DOHH2 (cell line): ENCODE data around the gene AGTRAP.
A peak's percentile ranks its signal among the peaks of the same experiment; 100 is the strongest.

Experiments used
- H3F3A ChIP-seq: fragments of 200-600 bp; sonication (generic), shearing (Covaris generic); 2 replicates; pipeline ENCODE4 v1.6.0; 2016; ENCODE audit warnings: antibody characterized with exemption, mild to moderate bottlenecking; ENCODE audit not compliant: control insufficient read depth, insufficient read depth
- H3K27ac ChIP-seq: fragments of 200-600 bp; sonication (generic); 2 replicates; pipeline ENCODE4 v1.5.1; 2014; ENCODE audit warnings: low read depth, mild to moderate bottlenecking, low read length, moderate library complexity
- H3K27me3 ChIP-seq: fragments of 200-600 bp; sonication (generic); 2 replicates; pipeline ENCODE4 v1.6.1; 2014; ENCODE audit warnings: mild to moderate bottlenecking, low read length, mixed read lengths; ENCODE audit not compliant: control insufficient read depth
- H3K36me3 ChIP-seq: fragments of 200-600 bp; sonication (generic); 2 replicates; pipeline ENCODE4 v1.6.1; 2014; ENCODE audit warnings: mild to moderate bottlenecking, low read length, moderate library complexity, mixed read lengths; ENCODE audit not compliant: control insufficient read depth
- H3K4me1 ChIP-seq: fragments of 200-600 bp; sonication (generic); 2 replicates; pipeline ENCODE4 v1.6.1; 2014; ENCODE audit warnings: mild to moderate bottlenecking, low read length, mixed read lengths; ENCODE audit not compliant: control insufficient read depth
- H3K4me2 ChIP-seq: fragments of 200-600 bp; sonication (generic); 2 replicates; pipeline ENCODE4 v1.6.0; 2014; ENCODE audit warnings: mild to moderate bottlenecking, low read length, moderate library complexity
- H3K4me3 ChIP-seq: fragments of 200-600 bp; sonication (generic); 2 replicates; pipeline ENCODE4 v1.5.1; 2014; ENCODE audit warnings: mild to moderate bottlenecking, low read length, mixed read lengths
- H3K79me2 ChIP-seq: fragments of 200-600 bp; sonication (generic); 2 replicates; pipeline ENCODE4 v1.6.1; 2014; ENCODE audit warnings: mild to moderate bottlenecking, low read length, mixed read lengths; ENCODE audit not compliant: control insufficient read depth
- H3K9me2 ChIP-seq: fragments of 200-600 bp; sonication (generic); replicated peaks from 2 replicates; pipeline ENCODE4 v1.6.1; 2014; ENCODE audit warnings: mild to moderate bottlenecking, low read length, mixed read lengths; ENCODE audit not compliant: control insufficient read depth
- H3K9me3 ChIP-seq: fragments of 200-600 bp; sonication (generic); 2 replicates; pipeline ENCODE4 v1.6.1; 2014; ENCODE audit warnings: antibody characterized with exemption, low read length, mixed read lengths; ENCODE audit not compliant: control insufficient read depth, insufficient read depth
- H4K20me1 ChIP-seq: fragments of 200-600 bp; sonication (generic); 2 replicates; pipeline ENCODE4 v1.6.0; 2014; ENCODE audit warnings: low read depth, mild to moderate bottlenecking, antibody characterized with exemption, low read length, moderate library complexity; ENCODE audit not compliant: control insufficient read depth, insufficient read depth
- EZH2phosphoT487 ChIP-seq: fragments of 200-600 bp; sonication (generic); IDR thresholded peaks from 2 replicates; pipeline ENCODE4 v1.6.1; 2017; ENCODE audit warnings: borderline replicate concordance, mild to moderate bottlenecking, antibody characterized with exemption, low read length, moderate library complexity, mixed read lengths
- TF ChIP-seq, protein P1 (sequence below): fragments of 200-600 bp; sonication (generic); IDR thresholded peaks from one replicate; pipeline ENCODE4 v1.5.1; 2014; ENCODE audit warnings: antibody characterized with exemption, mild to moderate bottlenecking, low read depth, low read length; ENCODE audit not compliant: poor library complexity, severe bottlenecking

The AGTRAP gene

DNA sequence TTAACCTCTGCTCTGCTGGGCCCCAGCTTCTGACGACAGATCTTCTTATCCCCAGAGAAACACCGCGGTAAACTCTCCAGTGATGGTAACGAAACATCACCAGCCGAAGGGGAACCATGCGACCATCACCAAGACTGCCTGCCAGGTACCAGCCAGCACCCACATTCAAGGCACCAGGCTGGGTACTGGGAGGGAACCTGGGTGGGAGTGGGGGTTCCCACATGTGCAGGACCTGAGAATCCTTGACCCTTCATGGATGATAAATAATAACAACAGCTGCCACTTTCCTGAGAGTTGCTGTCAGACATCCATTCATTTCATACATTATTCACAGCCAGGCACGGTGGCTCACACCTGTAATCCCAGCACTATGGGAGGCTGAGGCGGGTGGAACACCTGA, 23.7 kb upstream of the AGTRAP start:
- Histone ChIP-seq H3K79me2 (no peaks in the 10 kb centered on the region), H3K4me1 (no peaks in the 10 kb centered on the region), H3K9me3 (no peaks in the 10 kb centered on the region), H4K20me1 (no peaks in the 10 kb centered on the region), H3K27me3 (peaks cover 5% of the 10 kb centered on the region; the same call in 1 of the 2 replicates), H3K9me2 (no peaks in the 10 kb centered on the region), H3K4me3 (no peak overlapping the region), H3K36me3 (no peaks in the 10 kb centered on the region), H3K27ac (no peak overlapping the region), H3F3A (no peaks in the 10 kb centered on the region), H3K4me2 (no peak overlapping the region)
- TF ChIP-seq EZH2phosphoT487, result no peak
- TF ChIP-seq, protein P1, sequence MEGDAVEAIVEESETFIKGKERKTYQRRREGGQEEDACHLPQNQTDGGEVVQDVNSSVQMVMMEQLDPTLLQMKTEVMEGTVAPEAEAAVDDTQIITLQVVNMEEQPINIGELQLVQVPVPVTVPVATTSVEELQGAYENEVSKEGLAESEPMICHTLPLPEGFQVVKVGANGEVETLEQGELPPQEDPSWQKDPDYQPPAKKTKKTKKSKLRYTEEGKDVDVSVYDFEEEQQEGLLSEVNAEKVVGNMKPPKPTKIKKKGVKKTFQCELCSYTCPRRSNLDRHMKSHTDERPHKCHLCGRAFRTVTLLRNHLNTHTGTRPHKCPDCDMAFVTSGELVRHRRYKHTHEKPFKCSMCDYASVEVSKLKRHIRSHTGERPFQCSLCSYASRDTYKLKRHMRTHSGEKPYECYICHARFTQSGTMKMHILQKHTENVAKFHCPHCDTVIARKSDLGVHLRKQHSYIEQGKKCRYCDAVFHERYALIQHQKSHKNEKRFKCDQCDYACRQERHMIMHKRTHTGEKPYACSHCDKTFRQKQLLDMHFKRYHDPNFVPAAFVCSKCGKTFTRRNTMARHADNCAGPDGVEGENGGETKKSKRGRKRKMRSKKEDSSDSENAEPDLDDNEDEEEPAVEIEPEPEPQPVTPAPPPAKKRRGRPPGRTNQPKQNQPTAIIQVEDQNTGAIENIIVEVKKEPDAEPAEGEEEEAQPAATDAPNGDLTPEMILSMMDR, result no peak

DNA sequence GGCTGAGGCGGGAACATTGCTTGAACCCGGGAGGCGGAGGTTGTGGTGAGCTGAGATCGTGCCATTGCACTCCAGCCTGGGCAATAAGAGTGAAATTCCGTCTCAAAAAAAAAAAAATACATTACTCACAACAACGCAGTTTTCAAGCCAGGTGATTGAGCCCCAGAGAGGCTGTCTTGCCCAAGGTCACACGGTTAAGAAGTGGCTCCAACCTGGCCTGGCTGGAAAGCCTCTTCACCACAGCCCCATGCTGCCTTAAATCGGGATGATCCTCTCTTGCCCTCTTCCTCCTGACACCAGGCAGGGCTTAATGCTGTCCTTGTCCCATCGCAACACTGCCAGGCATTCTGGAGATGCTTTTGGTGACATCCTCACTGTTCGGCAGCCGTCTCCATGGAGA, 22.8 kb upstream of the AGTRAP start:
- Histone ChIP-seq H3K4me3 (no peak overlapping the region), H3K27ac (no peak overlapping the region), H4K20me1 (no peaks in the 10 kb centered on the region), H3F3A (no peaks in the 10 kb centered on the region), H3K4me1 (no peaks in the 10 kb centered on the region), H3K9me3 (no peaks in the 10 kb centered on the region), H3K4me2 (no peak overlapping the region), H3K27me3 (peaks cover 5% of the 10 kb centered on the region; the same call in 1 of the 2 replicates), H3K79me2 (no peaks in the 10 kb centered on the region), H3K36me3 (no peaks in the 10 kb centered on the region), H3K9me2 (no peaks in the 10 kb centered on the region)
- TF ChIP-seq, protein P1, result no peak
- TF ChIP-seq EZH2phosphoT487, result no peak

DNA sequence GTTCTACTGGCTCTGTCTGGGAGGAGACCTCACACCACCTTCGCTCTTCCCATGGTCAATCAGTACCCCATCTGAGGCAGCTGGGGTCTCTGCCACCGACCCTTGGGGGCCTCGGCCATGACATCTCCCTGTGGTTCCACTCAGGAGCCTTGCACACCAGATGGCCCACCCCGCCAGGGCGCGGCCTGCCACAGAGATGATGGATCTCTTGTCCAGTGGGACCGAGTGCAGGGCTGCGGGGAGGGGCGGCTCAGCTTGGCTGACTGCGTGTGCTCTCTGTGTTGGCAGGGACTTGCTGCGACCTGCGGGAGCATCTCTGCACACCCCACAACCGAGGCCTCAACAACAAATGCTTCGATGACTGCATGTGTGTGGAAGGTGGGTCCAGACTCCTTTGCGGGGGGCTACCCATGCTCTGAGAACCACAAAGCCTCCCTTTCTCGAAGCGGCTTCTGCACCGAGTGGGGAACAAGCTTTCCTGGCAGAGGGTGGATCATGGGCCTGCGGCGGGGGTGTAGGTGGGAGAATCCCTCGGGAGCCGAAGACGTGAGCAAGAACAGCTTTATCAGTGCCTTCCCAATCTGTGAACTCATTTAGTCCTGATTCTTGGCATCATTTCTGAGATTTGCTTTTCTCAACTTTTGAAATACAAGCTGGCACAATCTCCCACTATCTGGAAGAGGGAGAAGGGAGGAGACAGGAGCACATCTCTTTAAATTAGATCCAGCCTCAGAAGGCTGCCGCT, 20.9 kb upstream of the AGTRAP start:
- H4K20me1 ChIP-seq, result no peaks in the 10 kb centered on the region
- no peak overlapping the region for H3K4me3 ChIP-seq
- no peaks in the 10 kb centered on the region for H3K9me3 ChIP-seq
- no peaks in the 10 kb centered on the region for H3K79me2 ChIP-seq
- no peak overlapping the region for H3K4me2 ChIP-seq
- H3F3A ChIP-seq, result no peaks in the 10 kb centered on the region
- peaks cover 14% of the 10 kb centered on the region for H3K4me1 ChIP-seq
- no peaks in the 10 kb centered on the region for H3K9me2 ChIP-seq
- no peak for TF ChIP-seq EZH2phosphoT487
- no peak overlapping the region for H3K27ac ChIP-seq
- no peaks in the 10 kb centered on the region for H3K36me3 ChIP-seq
- H3K27me3 ChIP-seq, result peaks cover 5% of the 10 kb centered on the region; the same call in 1 of the 2 replicates

DNA sequence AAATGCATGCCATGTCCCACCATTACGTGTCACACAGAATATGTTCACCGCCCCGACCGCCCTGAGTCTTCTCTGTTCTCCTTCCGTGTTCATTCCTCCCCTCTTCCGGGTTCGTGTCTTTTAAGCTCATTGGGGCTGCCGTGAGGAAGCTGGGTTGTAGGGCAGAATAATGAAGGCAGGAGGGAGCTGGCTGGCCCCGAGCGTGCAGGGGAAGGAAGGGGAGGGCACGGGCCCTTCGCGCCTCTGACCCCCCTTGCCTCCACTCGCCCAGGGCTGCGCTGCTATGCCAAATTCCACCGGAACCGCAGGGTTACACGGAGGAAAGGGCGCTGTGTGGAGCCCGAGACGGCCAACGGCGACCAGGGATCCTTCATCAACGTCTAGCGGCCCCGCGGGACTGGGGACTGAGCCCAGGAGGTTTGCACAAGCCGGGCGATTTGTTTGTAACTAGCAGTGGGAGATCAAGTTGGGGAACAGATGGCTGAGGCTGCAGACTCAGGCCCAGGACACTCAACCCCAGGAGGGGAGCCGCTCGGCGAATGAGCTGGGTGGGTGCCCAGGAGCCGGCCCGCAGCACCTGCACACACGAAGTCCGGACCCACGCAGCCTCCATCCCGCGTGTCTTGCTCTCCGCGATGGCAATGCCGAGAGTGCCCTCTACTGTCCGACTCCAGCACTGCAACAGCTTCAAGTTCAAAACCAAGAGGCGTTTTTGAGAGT, 16.5 kb upstream of the AGTRAP start:
- Histone ChIP-seq H4K20me1 (no peaks in the 10 kb centered on the region), H3K36me3 (no peaks in the 10 kb centered on the region), H3K4me2 (peak overlapping the region; percentile 98), H3K4me1 (peaks cover 14% of the 10 kb centered on the region), H3K9me2 (no peaks in the 10 kb centered on the region), H3K79me2 (no peaks in the 10 kb centered on the region), H3F3A (no peaks in the 10 kb centered on the region), H3K4me3 (peak overlapping the region; percentile 82), H3K9me3 (no peaks in the 10 kb centered on the region), H3K27ac (peak overlapping the region; percentile 56), H3K27me3 (peaks cover 7% of the 10 kb centered on the region)
- TF ChIP-seq EZH2phosphoT487, result no peak
- TF ChIP-seq, protein P1, result peak; percentile 99
